Dermis blood vessel endothelial cell (primary cell): ENCODE results near the gene WFDC12. TPM values are rescaled to one million over a fixed set of nuclear protein-coding genes. Genes with fewer than 3 reads are reported as not detected.
A peak's percentile ranks its signal among the peaks of the same experiment; 100 is the strongest.

Experiments
- DNase-seq: peaks from one replicate; pipeline ENCODE4 v3.0.0; 2010
- total RNA-seq: library from RNA; depleted of rRNA; stranded (reverse); fragments of >200 nt; gene quantifications from 2 replicates; pipeline ENCODE4 v1.2.3, GENCODE V29; 2014

Gene WFDC12
- total RNA-seq, 1 donor from 2014 or later = not detected

DNA sequence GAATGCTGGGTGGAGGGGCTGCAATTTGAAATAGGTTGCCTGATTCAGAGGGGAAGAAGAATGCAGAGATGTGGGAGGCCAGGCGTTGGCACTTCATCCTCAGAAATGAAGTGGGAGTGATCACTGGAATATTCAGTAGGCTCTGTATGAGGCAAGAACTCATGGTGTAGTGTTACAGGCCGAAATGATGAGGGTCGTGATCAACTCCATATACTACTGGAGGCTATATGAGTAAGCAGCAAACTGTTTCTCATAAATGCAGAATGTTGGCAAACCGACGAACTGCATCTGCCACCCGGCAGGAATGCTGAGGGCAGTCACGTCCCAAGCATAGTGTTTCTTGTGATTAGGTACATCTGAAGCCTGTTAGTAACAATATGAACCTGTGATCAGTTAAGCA lies 36.0 kb downstream of the WFDC12 start:
- no peak for DNase-seq

DNA sequence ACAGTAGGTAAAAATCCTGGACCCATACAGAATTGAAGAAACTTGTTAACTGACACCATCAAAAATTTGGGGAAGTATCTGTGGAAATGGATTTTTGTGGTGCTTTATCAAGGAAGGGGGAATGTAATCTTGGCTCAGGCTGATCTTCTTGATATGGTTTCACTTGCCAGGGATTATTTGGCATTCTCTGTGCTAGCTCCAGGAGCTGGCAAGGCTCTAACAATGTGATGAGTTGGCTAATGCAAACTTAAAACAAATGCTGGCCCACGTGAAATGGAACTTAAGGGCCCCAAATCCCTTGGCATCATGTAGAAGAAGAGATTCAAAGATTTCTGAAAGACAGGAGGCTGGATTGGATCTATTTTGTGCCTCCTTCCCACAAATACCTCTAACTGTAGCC lies 36.5 kb downstream of the WFDC12 start:
- no peak for DNase-seq

DNA sequence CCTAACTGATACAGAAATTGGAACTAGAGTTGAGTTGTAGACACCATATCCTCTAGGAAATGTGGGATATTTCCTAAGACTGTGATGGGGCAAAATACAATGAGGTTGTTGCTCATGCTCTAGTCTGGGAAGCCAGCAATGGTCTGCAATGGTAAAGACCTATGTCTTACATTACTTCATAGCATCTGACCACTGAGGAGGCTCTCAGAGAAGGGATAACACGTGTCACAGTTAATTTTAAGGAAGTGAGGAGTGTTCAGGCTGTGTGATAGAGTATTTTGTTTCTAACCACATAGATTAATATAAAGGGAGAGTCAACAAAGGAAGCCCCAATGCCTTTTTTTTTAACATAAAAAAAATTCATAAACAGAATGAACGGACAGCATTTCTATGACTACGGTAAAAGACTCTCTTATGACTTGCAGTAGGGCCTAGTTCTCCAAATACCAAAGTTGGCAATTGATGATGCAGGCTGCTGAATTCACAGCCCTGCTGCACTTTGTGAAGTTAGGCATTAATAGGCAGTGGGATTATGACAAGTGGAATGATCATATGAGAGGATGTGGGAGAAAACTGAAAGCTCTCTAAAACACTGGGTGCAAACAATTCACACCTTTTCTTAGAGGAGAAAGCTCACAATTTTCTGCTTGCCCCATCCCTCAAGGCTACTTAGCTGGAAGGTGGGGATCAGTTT lies 37.0 kb downstream of the WFDC12 start:
- no peak for DNase-seq

DNA sequence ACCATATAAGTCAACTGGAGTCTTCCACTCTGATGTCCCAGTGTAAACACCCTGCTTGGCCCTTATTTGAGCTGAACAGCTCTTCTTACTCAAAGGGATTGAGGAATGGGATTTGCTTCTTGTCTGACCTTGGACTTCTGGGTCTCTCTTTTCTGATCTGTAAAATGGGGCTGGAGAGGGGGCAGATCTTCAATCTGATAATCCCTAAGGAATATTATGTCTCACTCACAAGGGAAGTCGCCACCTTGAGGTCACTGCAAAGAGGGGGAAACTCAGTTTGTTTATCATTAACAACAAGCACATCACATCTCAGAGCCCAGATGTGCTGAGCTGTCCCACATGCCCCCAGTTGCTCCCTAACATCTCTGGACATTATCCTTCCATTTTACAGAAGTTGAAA lies 38.4 kb downstream of the WFDC12 start:
- DNase-seq = no peak

DNA sequence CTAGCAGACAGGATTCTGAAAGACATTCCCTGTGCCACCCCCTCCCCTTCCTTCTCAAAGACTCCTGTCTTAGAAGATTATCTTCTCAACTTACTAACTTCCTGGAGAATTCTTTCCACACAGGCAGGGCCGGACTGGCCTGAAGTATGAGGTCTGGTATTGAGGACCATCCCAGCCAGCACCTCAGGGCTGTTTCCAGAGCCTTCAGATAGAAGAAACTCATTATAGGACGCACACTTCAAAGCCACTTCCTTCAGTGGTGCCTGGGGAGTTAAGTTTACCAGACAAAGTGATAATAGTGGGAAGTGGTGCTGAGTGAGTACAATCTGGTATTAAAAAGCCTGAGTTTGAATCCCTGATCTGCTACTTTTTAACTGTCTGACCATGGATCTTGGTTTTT lies 39.0 kb downstream of the WFDC12 start:
- no peak for DNase-seq

DNA sequence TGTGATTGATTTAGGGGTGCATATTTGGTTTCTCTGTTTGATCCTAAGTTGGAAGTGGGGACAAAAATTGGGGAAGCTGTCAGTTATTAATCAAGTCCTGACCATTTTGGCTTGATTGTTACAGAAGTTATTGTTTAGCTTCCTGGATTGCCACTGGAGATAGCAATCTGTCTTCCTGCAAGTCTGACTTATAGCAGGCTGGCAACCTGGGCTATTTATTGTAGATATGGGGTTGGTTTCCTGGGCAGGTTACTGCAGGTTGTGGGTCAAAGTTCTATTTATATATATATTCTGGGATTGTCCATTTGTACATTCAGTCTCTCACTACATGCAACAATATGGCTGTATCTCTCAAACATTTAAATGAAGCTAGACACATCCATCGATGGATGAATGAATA lies 41.1 kb downstream of the WFDC12 start:
- DNase-seq = no peak

DNA sequence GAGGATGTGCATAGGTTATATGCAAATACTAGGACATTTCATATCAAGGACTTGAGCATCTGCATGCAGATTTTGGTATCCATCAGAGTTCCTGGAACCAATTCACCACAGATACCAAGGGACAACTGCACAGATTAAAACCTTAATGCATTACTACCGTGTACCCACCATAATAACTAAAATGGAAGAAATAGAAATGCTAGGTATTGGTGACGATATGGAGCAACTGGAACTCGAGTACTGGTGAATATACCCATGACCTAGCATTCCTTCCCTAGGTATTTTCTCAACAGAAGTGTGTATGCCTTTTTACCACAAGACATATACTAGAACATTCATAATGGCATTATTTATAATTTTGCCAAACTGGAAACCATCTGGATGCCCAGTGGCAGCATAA lies 41.8 kb downstream of the WFDC12 start:
- DNase-seq = no peak

DNA sequence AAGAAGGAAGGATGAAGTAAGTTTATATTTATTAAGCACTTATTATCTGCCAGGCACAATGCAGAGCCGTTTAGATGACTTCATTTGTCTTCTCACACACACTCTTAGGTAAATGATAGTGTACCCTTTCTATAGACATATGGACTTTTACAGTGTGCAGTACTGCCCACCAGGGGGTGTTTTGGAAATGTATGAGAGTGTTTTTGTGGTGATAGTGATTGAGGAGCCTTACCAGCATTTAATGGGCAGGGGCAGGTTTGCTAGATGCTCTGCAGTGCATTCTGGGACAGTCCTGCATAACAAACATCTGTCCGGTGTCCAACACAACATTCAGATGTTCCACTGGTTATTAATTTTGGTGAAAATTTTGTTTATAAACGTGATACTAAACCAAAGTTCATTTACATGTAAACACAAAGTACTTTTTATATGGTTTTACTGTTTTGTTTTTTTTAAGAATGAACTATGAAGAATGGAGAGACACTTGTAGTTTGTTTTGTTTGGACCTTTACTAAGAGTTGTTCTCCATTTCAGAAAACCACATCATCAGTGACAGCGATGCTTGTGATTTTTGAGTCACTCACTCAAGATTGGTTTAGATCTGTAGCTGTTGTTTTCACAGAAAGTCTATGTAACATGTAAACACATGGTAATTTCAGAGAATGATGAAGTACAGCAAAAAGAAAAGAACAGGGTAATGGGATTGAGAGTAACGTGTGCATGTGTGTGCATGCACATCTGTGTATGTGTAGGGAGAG lies 43.2 kb downstream of the WFDC12 start:
- peak; percentile 47 for DNase-seq

DNA sequence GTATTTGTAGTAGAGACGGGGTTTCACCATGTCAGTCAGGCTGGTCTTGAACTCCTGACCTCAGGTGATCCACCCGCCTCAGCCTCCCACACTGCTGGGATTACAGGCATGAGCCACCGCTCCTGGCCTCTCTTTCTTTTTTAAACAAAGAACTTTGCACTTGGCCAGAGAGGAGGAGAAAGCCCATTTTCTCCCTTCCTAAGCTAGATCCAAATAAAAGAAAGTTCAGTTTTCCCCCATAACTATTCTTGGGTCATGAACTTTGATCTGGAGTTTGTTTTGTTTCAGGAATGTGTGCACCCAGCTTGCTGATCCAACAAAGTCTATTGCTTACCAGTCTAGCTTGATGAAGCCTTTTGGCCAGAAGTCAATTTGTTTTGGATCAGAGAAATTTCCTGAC lies 46.7 kb downstream of the WFDC12 start:
- DNase-seq = no peak

Other genes with a start within 250 kb of the WFDC12 start
- 137 and 188 TPM in 2 replicates for gene YWHAB, start 238.8 kb downstream of the WFDC12 start, total RNA-seq
- gene PABPC1L, start 214.4 kb downstream of the WFDC12 start, total RNA-seq = 1.3 and 2.6 TPM in 2 replicates
- 16.8 and 22.2 TPM in 2 replicates for gene TOMM34, start 164.1 kb downstream of the WFDC12 start, total RNA-seq
- gene STK4, start 158.0 kb downstream of the WFDC12 start, total RNA-seq = 24.4 and 26.2 TPM in 2 replicates
- gene KCNS1, start 23.3 kb downstream of the WFDC12 start, total RNA-seq = 0.33 and 0.68 TPM in 2 replicates
- not detected in 2 replicates for gene WFDC5, start 9.3 kb downstream of the WFDC12 start, total RNA-seq
- not detected in 2 replicates for gene PI3, start 50.4 kb upstream of the WFDC12 start, total RNA-seq
- not detected in 2 replicates for gene SEMG1, start 82.6 kb upstream of the WFDC12 start, total RNA-seq
- not detected in 2 replicates for gene SEMG2, start 96.9 kb upstream of the WFDC12 start, total RNA-seq
- gene SLPI, start 130.1 kb upstream of the WFDC12 start, total RNA-seq = 0.70 and 2.0 TPM in 2 replicates
- not detected in 2 replicates for gene RBPJL, start 182.4 kb upstream of the WFDC12 start, total RNA-seq
- 0.09 and 0.17 TPM in 2 replicates for gene MATN4, start 183.8 kb upstream of the WFDC12 start, total RNA-seq
- 41.5 and 79.3 TPM in 2 replicates for gene SDC4, start 224.0 kb upstream of the WFDC12 start, total RNA-seq
- 23.3 and 26.2 TPM in 2 replicates for gene SYS1, start 238.7 kb upstream of the WFDC12 start, total RNA-seq